ENCODE data around the gene PSMA2. TPM values are rescaled to one million over a fixed set of nuclear protein-coding genes. Genes with fewer than 3 reads are reported as not detected.

The PSMA2 gene
- total RNA-seq, 4 donors from 2014 or later = 54.5 to 121 (median 67.2) TPM

GRCh38 chr7:42972699-42973500, 40.9 kb upstream of the PSMA2 start:
- Histone ChIP-seq H3K36me3 (no peaks in the 10 kb centered on the region), H3K4me1 (no peaks in the 10 kb centered on the region), H3K9me3 (no peaks in the 10 kb centered on the region), H3K27me3 (no peaks in the 10 kb centered on the region), H3K4me3 (no peak overlapping the region), H3K27ac (peak overlapping the region; percentile 59 to 66)
- intact Hi-C loops (cut with DNase I; ENCODE audit: low total_unique reads) = no loop called here
- no peak for TF ChIP-seq CTCF (IDR thresholded peaks at IDR 0.05)
- DNase-seq = peak; percentile 68 to 81

DNA sequence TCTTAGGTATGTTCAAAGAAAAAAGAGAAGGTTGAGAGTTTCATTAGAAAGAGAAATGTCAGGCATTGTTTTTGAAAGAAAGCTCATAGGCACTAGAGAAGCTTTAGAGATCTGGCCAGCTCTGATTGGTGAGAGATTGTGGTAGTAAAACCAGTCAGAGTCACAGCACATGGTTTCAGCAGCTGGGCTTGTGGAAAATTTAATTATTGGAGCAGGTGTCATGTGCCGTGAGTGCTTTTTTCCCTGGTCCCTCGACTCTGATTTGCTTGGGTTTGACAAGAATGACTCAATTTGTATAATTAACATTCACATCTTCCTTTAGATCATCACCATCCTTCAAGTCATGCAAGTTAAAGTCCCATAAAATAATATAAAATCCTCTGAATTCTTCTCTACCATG, 35.4 kb upstream of the PSMA2 start:
- no peaks in the 10 kb centered on the region for H3K27me3 ChIP-seq
- DNase-seq = no peak
- intact Hi-C loops (cut with DNase I; ENCODE audit: low total_unique reads) = no loop called here

DNA sequence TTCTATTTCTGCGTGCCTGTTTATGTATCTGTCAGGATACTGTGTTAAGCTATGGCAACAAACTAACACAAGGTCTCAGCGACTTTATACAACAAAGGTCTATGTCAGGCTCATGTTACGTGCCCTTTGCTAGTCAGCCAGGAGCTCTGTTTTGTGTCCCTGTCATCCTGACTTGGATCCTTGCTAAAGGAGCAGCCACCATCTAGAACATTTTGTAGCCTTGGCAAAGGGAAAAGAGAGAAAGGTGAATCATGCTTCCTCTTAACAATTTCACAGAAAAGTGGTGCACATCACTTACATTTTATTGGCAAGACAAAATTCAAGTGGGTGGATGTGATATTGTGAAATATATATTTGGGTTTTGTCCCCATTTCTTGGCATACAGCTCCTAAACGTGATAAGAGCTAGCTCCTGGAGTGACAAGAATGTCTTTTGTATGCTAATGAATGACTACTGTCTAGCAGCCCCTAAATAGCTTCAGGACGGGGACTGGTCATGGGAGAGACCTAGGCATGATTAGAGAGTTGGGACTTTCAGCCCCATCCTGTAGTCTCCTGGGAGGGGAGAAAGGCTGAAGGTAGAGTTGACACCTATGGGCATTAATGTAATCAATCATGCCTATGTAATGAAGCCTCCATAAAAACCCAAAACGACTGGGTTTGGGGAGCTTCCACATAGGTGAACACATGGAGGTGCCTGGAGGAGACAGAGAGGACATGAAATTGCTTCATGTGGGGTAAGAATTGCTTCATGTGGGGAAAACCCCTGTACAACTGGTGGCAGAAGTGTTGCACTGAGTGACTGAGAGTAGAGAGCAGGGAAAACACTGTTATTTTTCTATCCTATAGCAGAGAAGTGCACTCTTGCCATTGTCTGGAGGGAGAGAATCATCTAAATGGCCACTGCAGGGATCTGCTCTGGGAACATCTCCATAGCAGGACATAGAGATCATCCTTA, 33.2 kb upstream of the PSMA2 start:
- Histone ChIP-seq H3K27me3 (no peaks in the 10 kb centered on the region), H3K9me3 (no peaks in the 10 kb centered on the region), H3K27ac (no peak overlapping the region), H3K4me3 (no peak overlapping the region), H3K36me3 (no peaks in the 10 kb centered on the region), H3K4me1 (no peaks in the 10 kb centered on the region)
- intact Hi-C loops (cut with DNase I; ENCODE audit: low total_unique reads) = no loop called here
- TF ChIP-seq CTCF (IDR thresholded peaks at IDR 0.05) (no peak), POLR2A (IDR thresholded peaks at IDR 0.05) (no peak)
- no peak for DNase-seq

More for the DNA sequence above, 35.4 kb upstream of the PSMA2 start:
- no peaks in the 10 kb centered on the region for H3K36me3 ChIP-seq
- H3K27ac ChIP-seq = no peak overlapping the region
- H3K4me1 ChIP-seq = no peaks in the 10 kb centered on the region
- no peaks in the 10 kb centered on the region for H3K9me3 ChIP-seq
- TF ChIP-seq POLR2A (IDR thresholded peaks at IDR 0.05) (no peak), CTCF (IDR thresholded peaks at IDR 0.05) (no peak)
- H3K4me3 ChIP-seq = no peak overlapping the region

GRCh38 chr7:42964293-42964692, 32.3 kb upstream of the PSMA2 start:
- H3K27ac ChIP-seq = no peak overlapping the region
- no peaks in the 10 kb centered on the region for H3K36me3 ChIP-seq
- no peaks in the 10 kb centered on the region for H3K4me1 ChIP-seq
- no peak overlapping the region for H3K4me3 ChIP-seq
- no peaks in the 10 kb centered on the region for H3K9me3 ChIP-seq
- TF ChIP-seq CTCF (IDR thresholded peaks at IDR 0.05) = no peak
- TF ChIP-seq POLR2A (IDR thresholded peaks at IDR 0.05) = no peak
- H3K27me3 ChIP-seq = no peaks in the 10 kb centered on the region
- intact Hi-C loops (cut with DNase I; ENCODE audit: low total_unique reads) = no loop called here
- DNase-seq = no peak

DNA sequence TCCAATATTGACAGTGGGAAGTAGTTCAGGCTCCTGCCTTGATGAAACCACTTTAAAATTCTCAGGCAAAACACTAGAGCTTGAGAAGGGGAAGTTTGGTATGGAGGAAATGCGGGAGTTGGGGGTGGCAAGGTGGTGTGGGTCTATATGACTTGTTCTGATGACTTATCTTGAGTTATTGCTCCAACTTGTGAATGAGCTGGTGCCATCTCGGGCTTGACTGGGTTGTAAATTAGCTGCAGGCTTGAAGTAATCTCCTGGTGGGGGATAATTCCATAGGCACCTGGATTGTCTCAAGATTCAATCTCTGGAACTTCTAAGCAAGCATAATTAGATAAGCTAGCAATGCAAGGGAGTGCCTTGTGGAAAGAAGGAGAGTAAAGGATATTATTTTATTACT, 29.2 kb upstream of the PSMA2 start:
- H3K9me3 ChIP-seq = no peaks in the 10 kb centered on the region
- H3K27me3 ChIP-seq = no peaks in the 10 kb centered on the region
- H3K4me3 ChIP-seq = no peak overlapping the region
- no peaks in the 10 kb centered on the region for H3K4me1 ChIP-seq
- no peak overlapping the region for H3K27ac ChIP-seq
- no peaks in the 10 kb centered on the region for H3K36me3 ChIP-seq
- intact Hi-C loops (cut with DNase I; ENCODE audit: low total_unique reads) = no loop called here
- TF ChIP-seq POLR2A (IDR thresholded peaks at IDR 0.05) = no peak
- TF ChIP-seq CTCF (IDR thresholded peaks at IDR 0.05) = no peak
- DNase-seq = no peak

Measured in uterus (tissue), 4 donors.